ENCODE measurements around the gene ATP2C2.

Gene ATP2C2

DNA sequence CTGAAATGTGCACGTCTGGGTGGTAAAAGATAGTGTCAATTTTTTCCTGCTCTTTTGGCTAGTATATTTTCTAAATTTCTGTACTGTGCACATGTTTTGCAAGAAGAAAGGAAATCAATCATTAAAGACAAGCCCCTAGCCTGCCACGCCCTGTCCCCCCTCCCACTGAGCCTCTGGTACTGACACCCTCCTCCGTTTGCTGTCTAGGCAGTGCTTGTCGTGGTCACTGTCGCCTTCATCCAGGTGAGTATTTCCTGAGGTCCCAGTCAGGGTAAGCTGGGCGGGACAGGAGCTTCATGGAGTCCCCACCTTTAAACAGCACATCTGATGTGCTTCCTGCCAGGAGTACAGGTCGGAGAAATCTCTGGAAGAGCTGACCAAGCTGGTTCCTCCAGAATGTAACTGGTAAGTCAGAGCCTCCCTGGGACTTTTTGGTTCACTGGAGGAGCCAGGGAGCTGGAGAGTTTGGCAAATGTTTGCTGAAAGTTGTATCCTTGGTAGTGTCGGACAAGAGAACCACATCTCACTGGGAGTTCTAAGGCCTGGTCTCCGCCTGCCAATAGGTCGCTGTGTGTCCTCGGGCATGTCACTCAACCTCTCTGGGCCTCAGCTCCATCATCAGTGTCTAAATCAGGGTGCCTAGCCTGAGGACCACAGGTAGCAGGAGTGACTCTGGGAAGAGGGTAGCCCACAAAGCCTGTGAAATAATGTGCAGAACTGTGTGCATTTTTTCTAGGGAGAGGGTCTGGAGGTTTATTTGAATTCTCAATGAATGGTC lies 42.2 kb downstream of the ATP2C2 start:
- Histone ChIP-seq H3K4me3 (ENCODE audit: low read depth, low read length, poor library complexity, severe bottlenecking) (no peak overlapping the region), H3K36me3 (ENCODE audit: insufficient read depth, low read length) (no peaks in the 10 kb centered on the region), H3K79me2 (ENCODE audit: insufficient read depth, low read length) (no peaks in the 10 kb centered on the region), H3K9me2 (ENCODE audit: low read depth, low read length) (no peaks in the 10 kb centered on the region), H2AFZ (ENCODE audit: low read length) (no peak overlapping the region), H3K9ac (ENCODE audit: low read length) (no peak overlapping the region), H3K4me2 (ENCODE audit: low read length) (no peak overlapping the region), H4K20me1 (ENCODE audit: insufficient read depth, low read length) (no peaks in the 10 kb centered on the region), H3F3A (ENCODE audit: insufficient read depth, low read length) (no peaks in the 10 kb centered on the region), H3K27me3 (ENCODE audit: insufficient read depth, low read length) (peaks cover 7% of the 10 kb centered on the region; the same call in 1 of the 2 replicates), H3K9me3 (ENCODE audit: low read length) (no peaks in the 10 kb centered on the region), H3K27ac (ENCODE audit: low read depth, low read length, poor library complexity, severe bottlenecking) (no peak overlapping the region), H3K4me1 (ENCODE audit: insufficient read depth, low read length, severe bottlenecking) (no peaks in the 10 kb centered on the region)
- TF ChIP-seq, protein P1, sequence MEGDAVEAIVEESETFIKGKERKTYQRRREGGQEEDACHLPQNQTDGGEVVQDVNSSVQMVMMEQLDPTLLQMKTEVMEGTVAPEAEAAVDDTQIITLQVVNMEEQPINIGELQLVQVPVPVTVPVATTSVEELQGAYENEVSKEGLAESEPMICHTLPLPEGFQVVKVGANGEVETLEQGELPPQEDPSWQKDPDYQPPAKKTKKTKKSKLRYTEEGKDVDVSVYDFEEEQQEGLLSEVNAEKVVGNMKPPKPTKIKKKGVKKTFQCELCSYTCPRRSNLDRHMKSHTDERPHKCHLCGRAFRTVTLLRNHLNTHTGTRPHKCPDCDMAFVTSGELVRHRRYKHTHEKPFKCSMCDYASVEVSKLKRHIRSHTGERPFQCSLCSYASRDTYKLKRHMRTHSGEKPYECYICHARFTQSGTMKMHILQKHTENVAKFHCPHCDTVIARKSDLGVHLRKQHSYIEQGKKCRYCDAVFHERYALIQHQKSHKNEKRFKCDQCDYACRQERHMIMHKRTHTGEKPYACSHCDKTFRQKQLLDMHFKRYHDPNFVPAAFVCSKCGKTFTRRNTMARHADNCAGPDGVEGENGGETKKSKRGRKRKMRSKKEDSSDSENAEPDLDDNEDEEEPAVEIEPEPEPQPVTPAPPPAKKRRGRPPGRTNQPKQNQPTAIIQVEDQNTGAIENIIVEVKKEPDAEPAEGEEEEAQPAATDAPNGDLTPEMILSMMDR (IDR thresholded peaks at IDR 0.05; ENCODE audit: low read length) = no peak
- no peak for TF ChIP-seq EZH2 (IDR thresholded peaks at IDR 0.05; ENCODE audit: borderline replicate concordance, low read length)

DNA sequence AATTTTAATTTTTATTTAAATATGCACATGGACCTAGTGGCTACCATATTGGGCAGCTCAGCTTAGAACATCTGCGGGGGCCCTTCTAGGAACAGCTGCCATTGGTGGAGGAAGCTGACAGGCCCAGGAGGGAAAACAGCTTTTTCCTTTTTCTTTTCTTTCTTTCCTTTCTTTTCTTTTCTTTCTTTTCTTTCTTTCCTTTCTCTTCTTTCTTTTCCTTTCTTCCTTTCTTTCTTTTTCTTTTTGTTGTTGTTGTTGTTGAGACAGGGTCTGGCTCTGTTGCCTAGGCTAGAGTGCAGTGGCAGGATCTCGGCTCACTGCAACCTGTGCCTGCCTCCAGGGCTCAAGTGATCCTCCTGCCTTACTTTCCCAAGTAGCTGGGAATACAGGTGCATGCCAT lies 43.4 kb downstream of the ATP2C2 start:
- H3F3A ChIP-seq (ENCODE audit: insufficient read depth, low read length) = no peaks in the 10 kb centered on the region
- H3K4me1 ChIP-seq (ENCODE audit: insufficient read depth, low read length, severe bottlenecking) = no peaks in the 10 kb centered on the region
- no peaks in the 10 kb centered on the region for H3K9me2 ChIP-seq (ENCODE audit: low read depth, low read length)
- peaks cover 3% of the 10 kb centered on the region; the same call in 1 of the 2 replicates for H3K27me3 ChIP-seq (ENCODE audit: insufficient read depth, low read length)
- H3K4me3 ChIP-seq (ENCODE audit: low read depth, low read length, poor library complexity, severe bottlenecking) = no peak overlapping the region
- no peak overlapping the region for H3K27ac ChIP-seq (ENCODE audit: low read depth, low read length, poor library complexity, severe bottlenecking)
- no peak overlapping the region for H3K4me2 ChIP-seq (ENCODE audit: low read length)
- TF ChIP-seq, protein P1 (IDR thresholded peaks at IDR 0.05; ENCODE audit: low read length) = no peak
- TF ChIP-seq EZH2 (IDR thresholded peaks at IDR 0.05; ENCODE audit: borderline replicate concordance, low read length) = no peak
- H3K36me3 ChIP-seq (ENCODE audit: insufficient read depth, low read length) = no peaks in the 10 kb centered on the region
- no peaks in the 10 kb centered on the region for H4K20me1 ChIP-seq (ENCODE audit: insufficient read depth, low read length)
- no peak overlapping the region for H2AFZ ChIP-seq (ENCODE audit: low read length)
- H3K9ac ChIP-seq (ENCODE audit: low read length) = no peak overlapping the region
- no peaks in the 10 kb centered on the region for H3K79me2 ChIP-seq (ENCODE audit: insufficient read depth, low read length)
- no peaks in the 10 kb centered on the region for H3K9me3 ChIP-seq (ENCODE audit: low read length)

DNA sequence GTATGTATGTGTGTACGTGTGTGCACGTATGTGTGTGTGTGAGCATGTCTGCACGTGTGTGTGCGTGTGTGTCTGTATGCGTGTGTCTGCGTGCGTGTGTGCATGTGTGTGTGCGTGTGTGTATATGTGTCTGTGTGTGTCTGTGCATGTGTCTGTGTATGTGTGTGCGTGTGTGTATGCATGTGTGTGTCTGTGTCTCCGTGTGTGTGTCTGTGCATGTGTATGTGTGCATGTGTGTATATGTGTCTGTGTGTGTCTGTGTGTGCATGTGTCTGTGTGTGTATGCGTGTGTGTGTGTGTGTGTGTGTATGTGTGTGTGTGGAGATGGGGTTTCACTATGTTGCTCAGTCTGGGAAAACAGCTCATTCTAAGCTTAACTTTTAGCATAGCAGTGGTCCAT lies 43.9 kb downstream of the ATP2C2 start:
- Histone ChIP-seq H3K9me2 (ENCODE audit: low read depth, low read length) (no peaks in the 10 kb centered on the region), H3K4me1 (ENCODE audit: insufficient read depth, low read length, severe bottlenecking) (no peaks in the 10 kb centered on the region), H3K27ac (ENCODE audit: low read depth, low read length, poor library complexity, severe bottlenecking) (no peak overlapping the region), H3K9ac (ENCODE audit: low read length) (no peak overlapping the region), H3K9me3 (ENCODE audit: low read length) (no peaks in the 10 kb centered on the region), H3K36me3 (ENCODE audit: insufficient read depth, low read length) (no peaks in the 10 kb centered on the region), H3F3A (ENCODE audit: insufficient read depth, low read length) (no peaks in the 10 kb centered on the region), H4K20me1 (ENCODE audit: insufficient read depth, low read length) (no peaks in the 10 kb centered on the region), H3K4me2 (ENCODE audit: low read length) (no peak overlapping the region), H3K27me3 (ENCODE audit: insufficient read depth, low read length) (peaks cover 3% of the 10 kb centered on the region; the same call in 1 of the 2 replicates), H2AFZ (ENCODE audit: low read length) (no peak overlapping the region), H3K4me3 (ENCODE audit: low read depth, low read length, poor library complexity, severe bottlenecking) (no peak overlapping the region), H3K79me2 (ENCODE audit: insufficient read depth, low read length) (no peaks in the 10 kb centered on the region)
- TF ChIP-seq EZH2 (IDR thresholded peaks at IDR 0.05; ENCODE audit: borderline replicate concordance, low read length) = no peak
- TF ChIP-seq, protein P1 (IDR thresholded peaks at IDR 0.05; ENCODE audit: low read length) = no peak

Data from OCI-LY1 (cell line).